A549 (cell line): ENCODE results near the gene LANCL2. TPM values are rescaled to one million over a fixed set of nuclear protein-coding genes. Genes with fewer than 3 reads are reported as not detected.

ENCODE experiments used
- ATAC-seq, 2 experiments: fragments of 200-7000 bp in 1 of 2; fragments of >200 bp in 1 of 2; cut with Nextera tagmentation in 1 of 2; cut with Tn5 transposase in 1 of 2; 3 replicates each; pipeline versions ENCODE4 v1.8.0 to v1.9.1; 2018 to 2020; ENCODE audit warnings: mild to moderate bottlenecking in 1 of 2, moderate library complexity in 1 of 2
- CTCF ChIA-PET: fragments of 300-600 bp; sonication (Branson Sonifier 250); formaldehyde crosslinking; extraction: SDS; loops from one replicate; lab custom pipeline; 2021; ENCODE audit warnings: antibody characterized with exemption, inconsistent platforms; lab: Yijun Ruan, JAX
- POLR2A ChIA-PET: fragments of 350-600 bp; formaldehyde crosslinking; extraction: SDS; loops from one replicate; lab custom pipeline; 2021; ENCODE audit warnings: antibody characterized with exemption, inconsistent platforms; lab: Yijun Ruan, JAX
- DNase-seq, 2 experiments: peaks; one replicate each; pipeline versions ENCODE4 v3.0.0 to v3.0.0-alpha.2; 2011 to 2016; ENCODE audit warnings: low read depth in 1 of 2, low spot score in 1 of 2
- FAIRE-seq: peaks from 2 replicates; lab custom pipeline; 2011; peaks lifted over from hg19 to GRCh38; lab: Jason Lieb, UNC
- H3K27ac ChIP-seq, 2 experiments: fragments of >200 bp; sonication (Bioruptor Twin); formaldehyde crosslinking; 3 replicates each; pipeline ENCODE4 v1.5.1; 2016 to 2017
- H3K4me1 ChIP-seq: fragments of >200 bp; sonication (Bioruptor Twin); formaldehyde crosslinking; 3 replicates; pipeline ENCODE4 v1.6.1; 2016
- H3K4me2 ChIP-seq: fragments of >200 bp; sonication (Bioruptor Twin); formaldehyde crosslinking; 3 replicates; pipeline ENCODE4 v1.6.1; 2016
- H3K4me3 ChIP-seq: fragments of >200 bp; sonication (Bioruptor Twin); formaldehyde crosslinking; 3 replicates; pipeline ENCODE4 v1.5.1; 2016
- H3K9me3 ChIP-seq: fragments of >200 bp; sonication (Bioruptor Twin); formaldehyde crosslinking; 3 replicates; pipeline ENCODE4 v1.6.1; 2016
- ATOH8 ChIP-seq: fragments of 250-450 bp; sonication (Bioruptor Pico); IDR thresholded peaks from 2 replicates; pipeline ENCODE4 v1.5.0; 2020; ENCODE audit warnings: low read depth, mild to moderate bottlenecking, moderate library complexity
- BCL3 ChIP-seq: fragments of >200 bp; sonication (Bioruptor Twin); formaldehyde crosslinking; IDR thresholded peaks from 3 replicates; pipeline ENCODE4 v1.6.1; 2016
- CBX2 ChIP-seq: fragments of 200-600 bp; sonication (generic); IDR thresholded peaks from 2 replicates; pipeline ENCODE4 v1.6.1; 2016; ENCODE audit warnings: low read depth, mild to moderate bottlenecking, borderline replicate concordance
- CBX8 ChIP-seq: fragments of 200-600 bp; sonication (generic); IDR thresholded peaks from 2 replicates; pipeline ENCODE4 v1.6.1; 2016
- EHMT2 ChIP-seq: fragments of 200-600 bp; sonication (generic); IDR thresholded peaks from 2 replicates; pipeline ENCODE4 v1.6.1; 2016; ENCODE audit warnings: antibody characterized with exemption, low read depth, mild to moderate bottlenecking, moderate library complexity
- EP300 ChIP-seq, 2 experiments: fragments of >200 bp; sonication (Bioruptor Twin); formaldehyde crosslinking; IDR thresholded peaks; 2 replicates in 1 of 2; 3 replicates in 1 of 2; pipeline ENCODE4 v1.6.1; 2016 to 2017
- FOSB ChIP-seq: fragments of 250-450 bp; sonication (Bioruptor Pico); IDR thresholded peaks from 2 replicates; pipeline ENCODE4 v1.5.0; 2020; ENCODE audit warnings: mild to moderate bottlenecking, moderate library complexity
- FOXS1 ChIP-seq: fragments of 250-450 bp; sonication (Bioruptor Pico); IDR thresholded peaks from 2 replicates; pipeline ENCODE4 v1.5.0; 2020; ENCODE audit warnings: mild to moderate bottlenecking, moderate library complexity
- HDAC2 ChIP-seq: fragments of 200-600 bp; sonication (generic); IDR thresholded peaks from 2 replicates; pipeline ENCODE4 v1.6.1; 2016
- HEYL ChIP-seq: fragments of 250-450 bp; sonication (Bioruptor Pico); IDR thresholded peaks from 2 replicates; pipeline ENCODE4 v1.8.0; 2021; ENCODE audit warnings: mild to moderate bottlenecking, moderate library complexity
- JUN ChIP-seq, 2 experiments: fragments of >200 bp; sonication (Bioruptor Twin); formaldehyde crosslinking; IDR thresholded peaks; 2 replicates in 1 of 2; 3 replicates in 1 of 2; pipeline ENCODE4 v1.6.1; 2016 to 2017
- JUNB ChIP-seq: fragments of >200 bp; sonication (Bioruptor Twin); formaldehyde crosslinking; IDR thresholded peaks from 2 replicates; pipeline ENCODE4 v1.6.1; 2016
- KDM1A ChIP-seq: fragments of 200-600 bp; sonication (generic); IDR thresholded peaks from 2 replicates; pipeline ENCODE4 v1.6.1; 2016; ENCODE audit warnings: low read depth, mild to moderate bottlenecking
- KDM5A ChIP-seq: fragments of 200-600 bp; sonication (generic); IDR thresholded peaks from 2 replicates; pipeline ENCODE4 v1.6.1; 2016; ENCODE audit warnings: antibody characterized with exemption, mild to moderate bottlenecking
- MAX ChIP-seq: IDR thresholded peaks from 2 replicates; pipeline ENCODE4 v1.6.1; 2012
- POLR2A ChIP-seq: IDR thresholded peaks from 2 replicates; pipeline ENCODE4 v1.6.1; 2012; ENCODE audit warnings: mild to moderate bottlenecking, low read length
- RAD21 ChIP-seq, 2 experiments: fragments of >200 bp in 1 of 2; sonication (Bioruptor Twin) in 1 of 2; formaldehyde crosslinking in 1 of 2; IDR thresholded peaks in 1 of 2; conservative IDR thresholded peaks in 1 of 2; 2 replicates in 1 of 2; 3 replicates in 1 of 2; pipeline ENCODE4 v1.6.1; 2012 to 2018; ENCODE audit warnings: inconsistent platforms in 1 of 2
- RCOR1 ChIP-seq: fragments of 150-350 bp; IDR thresholded peaks from 2 replicates; pipeline ENCODE4 v1.6.1; 2014; ENCODE audit warnings: antibody characterized with exemption, low read length, low read depth
- REST ChIP-seq: fragments of 200-600 bp; sonication (generic); IDR thresholded peaks from 2 replicates; pipeline ENCODE4 v1.6.1; 2016; ENCODE audit warnings: antibody characterized with exemption, mild to moderate bottlenecking, moderate library complexity
- SREBF2 ChIP-seq: fragments of 450-650 bp; IDR thresholded peaks from 2 replicates; pipeline ENCODE4 v1.6.1; 2014; ENCODE audit warnings: mild to moderate bottlenecking, moderate library complexity
- ZFP36 ChIP-seq: fragments of 450-650 bp; IDR thresholded peaks from 2 replicates; pipeline ENCODE4 v1.6.1; 2014; ENCODE audit warnings: borderline replicate concordance; ENCODE audit not compliant: partially characterized antibody
- WGBS: methylation state at CpG from one replicate; pipeline ENCODE4 v1.1.6; 2017; ENCODE audit errors: missing lambda C conversion rate; 5-methylcytosine and 5-hydroxymethylcytosine counted together
- polyA plus RNA-seq, 4 experiments: library from polyadenylated mRNA; depleted of rRNA in 3 of 4; stranded (reverse); fragments of >200 nt; fragmentation: RNase III in 1 of 4; extraction: RNeasy Plus Mini Kit Qiagen cat#74134 plus additional on column Dnase treatment in 1 of 4; gene quantifications; 2 replicates in 3 of 4; 3 replicates in 1 of 4; pipeline ENCODE4 v1.2.3, GENCODE V29; 2011 to 2017

The LANCL2 gene
- polyA plus RNA-seq, 2 of the 4 experiments (the other 2 are of a cell fraction) = 8.0 to 12.4 TPM

- H3K4me3 ChIP-seq = no peak overlapping the region
- POLR2A ChIA-PET = no interaction called here
- no peak for FAIRE-seq
- CTCF ChIA-PET = no interaction called here
- DNase-seq = no peak
- no peak overlapping the region for H3K4me2 ChIP-seq
- ATAC-seq = no peak
- WGBS = 65% methylated on average over 6 of the region's 6 CpGs
- no peak for TF ChIP-seq JUN (IDR thresholded peaks at IDR 0.05)
- no peak for TF ChIP-seq KDM5A
- no peak for TF ChIP-seq HEYL (CRISPR knock-in tag)
- no peak for TF ChIP-seq RCOR1
- TF ChIP-seq, all 56 proteins: peak for 0
- no peaks in the 10 kb centered on the region for H3K9me3 ChIP-seq
- H3K27ac ChIP-seq = no peak overlapping the region
- peaks cover 6% of the 10 kb centered on the region; the same call in 1 of the 3 replicates for H3K4me1 ChIP-seq
Measured at GRCh38 chr7:55361560-55361959, 3.6 kb upstream of the LANCL2 start.

GRCh38 chr7:55362927-55363326 lies 2.2 kb upstream of the LANCL2 start:
- POLR2A ChIA-PET = no interaction called here
- no peak for FAIRE-seq

GRCh38 chr7:55363386-55364170 lies 1.6 kb upstream of the LANCL2 start:
- no peak overlapping the region for H3K27ac ChIP-seq
- 81% methylated on average over 20 of the region's 25 CpGs for WGBS

More at GRCh38 chr7:55362927-55363326, 2.2 kb upstream of the LANCL2 start:
- CTCF ChIA-PET = no interaction called here
- Histone ChIP-seq H3K27ac (no peak overlapping the region), H3K4me2 (no peak overlapping the region), H3K4me1 (peaks cover 13% of the 10 kb centered on the region), H3K4me3 (no peak overlapping the region), H3K9me3 (no peaks in the 10 kb centered on the region)
- WGBS = 78% methylated on average over 15 of the region's 20 CpGs
- DNase-seq (no peak), ATAC-seq (no peak)
- TF ChIP-seq FOSB (CRISPR knock-in tag) = no peak
- TF ChIP-seq FOXS1 (CRISPR knock-in tag) = no peak
- TF ChIP-seq BCL3 = no peak
- TF ChIP-seq POLR2A = no peak
- no peak for TF ChIP-seq REST
- no peak for TF ChIP-seq CBX2

More at GRCh38 chr7:55363386-55364170, 1.6 kb upstream of the LANCL2 start:
- DNase-seq (no peak), FAIRE-seq (no peak), ATAC-seq (no peak)
- Histone ChIP-seq H3K4me1 (peaks cover 13% of the 10 kb centered on the region), H3K4me2 (no peak overlapping the region), H3K4me3 (no peak overlapping the region), H3K9me3 (no peaks in the 10 kb centered on the region)
- CTCF ChIA-PET = interaction anchor here (0.8 to 1.3 kb wide), 2 partner anchors 13 to 590 kb away, joined by 3 read pairs; no protein-coding TSS in a partner anchor
- POLR2A ChIA-PET = no interaction called here
- TF ChIP-seq KDM1A (no peak), ATOH8 (CRISPR knock-in tag) (no peak), HDAC2 (no peak), SREBF2 (no peak), MAX (no peak), CBX8 (no peak), EHMT2 (no peak), EP300 (IDR thresholded peaks at IDR 0.05) (no peak), RAD21 (conservative IDR thresholded peaks at IDR 0.05 in 1 of 2, IDR thresholded peaks at IDR 0.05 in 1 of 2) (no peak), JUNB (no peak), KDM5A (no peak), ZFP36 (no peak)
